Motor neuron (in vitro differentiated cells): ENCODE measurements around the gene ASIC2. TPM values are rescaled to one million over a fixed set of nuclear protein-coding genes. Genes with fewer than 3 reads are reported as not detected.
"Not testable (repeated sequence)": the region's sequence is repeated elsewhere in the genome, so short reads cannot be mapped to it uniquely, and the experiment has no call there.

Source experiments
- ATAC-seq, 8 experiments: fragments of 200-7000 bp; cut with Tn5 transposase; replicated peaks in 6 of 8; 2 replicates each; pipeline ENCODE4 v1.8.0; 2021; ENCODE audit warnings: mild to moderate bottlenecking in 8 of 8, moderate library complexity in 8 of 8
- H3K27ac ChIP-seq, 2 donors: fragments of 250-450 bp; sonication (Bioruptor Pico); 2 replicates each; pipeline ENCODE4 v1.9.0; 2021; ENCODE audit warnings: antibody characterized with exemption in 2 of 2, mild to moderate bottlenecking in 2 of 2, moderate library complexity in 1 of 2
- H3K4me1 ChIP-seq, 2 donors: fragments of 250-450 bp; sonication (Bioruptor Pico); replicated peaks in 1 of 2; 2 replicates each; pipeline ENCODE4 v1.6.1; 2021; ENCODE audit warnings: antibody characterized with exemption in 2 of 2, mild to moderate bottlenecking in 2 of 2, moderate library complexity in 1 of 2
- H3K4me3 ChIP-seq, 5 donors: fragments of 250-450 bp; sonication (Bioruptor Pico); 2 replicates each; pipeline ENCODE4 v1.9.0; 2021; ENCODE audit warnings: antibody characterized with exemption in 5 of 5, mild to moderate bottlenecking in 5 of 5, moderate library complexity in 4 of 5
- WGBS, 10 experiments: fragments of 450-650 bp; shearing (Covaris generic); methylation state at CpG; one replicate each; pipeline ENCODE4 v1.0.0; 2022; 5-methylcytosine and 5-hydroxymethylcytosine counted together
- in situ Hi-C, 9 experiments: fragments of 400-800 bp; cut with MboI; loops; one replicate each; pipeline ENCODE4 v1.15.0; 2021; ENCODE audit warnings: low sequenced_read_pairs in 9 of 9, low pct_unique_long_range_greater_than_20kb in 2 of 9; ENCODE audit not compliant: unreplicated experiment in 9 of 9
- total RNA-seq, 8 experiments: library from RNA; unstranded; fragments of 300-600 nt; gene quantifications; 2 replicates each; pipeline versions ENCODE4 v1.2.3 to v1.2.4, GENCODE V29; 2022

ASIC2 gene
- total RNA-seq, 8 experiments from 2014 or later, result 0.66 to 8.2 (median 1.8) TPM

- Histone ChIP-seq H3K4me1 (no peaks in the 10 kb centered on the region), H3K4me3 (no peak overlapping the region), H3K27ac (no peak overlapping the region)
- in situ Hi-C loops, result no loop called here
- 34 to 100% (median 78%) methylated on average over 2 to 6 of the region's 6 CpGs for WGBS, 10 experiments
- no peak for ATAC-seq
Observed at GRCh38 chr17:33002246-33002645, 290.8 kb downstream of the ASIC2 start.

- H3K4me1 ChIP-seq, result no peaks in the 10 kb centered on the region
- no peak overlapping the region for H3K27ac ChIP-seq
- WGBS, 10 experiments, result 17 to 95% (median 77%) methylated on average over 3 to 7 of the region's 7 CpGs; no CpG with 5 or more reads in 6 of the 10 experiments
- peak; percentile 49 to 85 (median 74) for ATAC-seq
- in situ Hi-C loops, result no loop called here
- H3K4me3 ChIP-seq, result no peak overlapping the region
Observed at GRCh38 chr17:32998887-32999228, 294.2 kb downstream of the ASIC2 start.

GRCh38 chr17:32998111-32998886 is 294.8 kb downstream of the ASIC2 start:
- no peaks in the 10 kb centered on the region for H3K4me1 ChIP-seq
- in situ Hi-C loops, result no loop called here
- H3K27ac ChIP-seq, result no peak overlapping the region
- 0 to 4% (median 1%) methylated on average over 1 to 10 of the region's 18 CpGs; no CpG with 5 or more reads in 2 of the 10 experiments for WGBS, 10 experiments
- ATAC-seq, result peak; percentile 90 to 97 (median 94)
- peak overlapping the region in 1 of 5 donors; percentile 14 for H3K4me3 ChIP-seq

GRCh38 chr17:32995416-32996045 is 297.6 kb downstream of the ASIC2 start:
- no peak for ATAC-seq
- WGBS, 10 experiments, result 37 to 100% (median 75%) methylated on average over 1 to 10 of the region's 14 CpGs; no CpG with 5 or more reads in 2 of the 10 experiments
- Histone ChIP-seq H3K27ac (no peak overlapping the region), H3K4me3 (no peak overlapping the region), H3K4me1 (no peaks in the 10 kb centered on the region)
- in situ Hi-C loops, result no loop called here

GRCh38 chr17:32993977-32994376 is 299.1 kb downstream of the ASIC2 start:
- Histone ChIP-seq H3K4me1 (no peaks in the 10 kb centered on the region), H3K27ac (no peak overlapping the region), H3K4me3 (no peak overlapping the region)
- 40 to 90% (median 80%) methylated on average over 1 to 9 of the region's 9 CpGs; no CpG with 5 or more reads in 1 of the 10 experiments for WGBS, 10 experiments
- in situ Hi-C loops, result no loop called here
- no peak for ATAC-seq

GRCh38 chr17:32992321-32993033 is 300.6 kb downstream of the ASIC2 start:
- H3K4me3 ChIP-seq, result no peak overlapping the region
- H3K27ac ChIP-seq, result no peak overlapping the region
- no peak for ATAC-seq
- WGBS, 10 experiments, result 0 to 86% (median 66%) methylated on average over 1 to 6 of the region's 13 CpGs
- H3K4me1 ChIP-seq, result no peaks in the 10 kb centered on the region
- in situ Hi-C loops, result no loop called here

- in situ Hi-C loops, result no loop called here
- no peak for ATAC-seq
- no peak overlapping the region for H3K4me3 ChIP-seq
- H3K27ac ChIP-seq, result no peak overlapping the region
- WGBS, 10 experiments, result 17 to 50% (median 43%) methylated on average over 1 to 3 of the region's 3 CpGs; no CpG with 5 or more reads in 6 of the 10 experiments
- no peaks in the 10 kb centered on the region for H3K4me1 ChIP-seq
Observed at GRCh38 chr17:32988481-32989101, 304.5 kb downstream of the ASIC2 start.

GRCh38 chr17:32987868-32988267 is 305.2 kb downstream of the ASIC2 start:
- H3K4me1 ChIP-seq, in situ Hi-C loops, ATAC-seq, H3K4me3 ChIP-seq, H3K27ac ChIP-seq: not testable (repeated sequence)
- WGBS, 10 experiments, result 0 to 58% (median 40%) methylated on average over 1 to 2 of the region's 2 CpGs

GRCh38 chr17:32987453-32987805 is 305.7 kb downstream of the ASIC2 start:
- ATAC-seq, H3K27ac ChIP-seq, H3K4me1 ChIP-seq, in situ Hi-C loops, H3K4me3 ChIP-seq: not testable (repeated sequence)
- WGBS, 10 experiments, result 0% methylated on average over 1 of the region's 1 CpG; no CpG with 5 or more reads in 7 of the 10 experiments

GRCh38 chr17:32985050-32985756 is 307.9 kb downstream of the ASIC2 start:
- in situ Hi-C loops, result no loop called here
- no peaks in the 10 kb centered on the region for H3K4me1 ChIP-seq
- 0 to 83% (median 68%) methylated on average over 1 to 4 of the region's 4 CpGs; no CpG with 5 or more reads in 1 of the 10 experiments for WGBS, 10 experiments
- no peak overlapping the region for H3K4me3 ChIP-seq
- no peak overlapping the region for H3K27ac ChIP-seq
- no peak for ATAC-seq

- H3K4me1 ChIP-seq, H3K4me3 ChIP-seq, H3K27ac ChIP-seq, ATAC-seq, in situ Hi-C loops: not testable (repeated sequence)
- WGBS, 10 experiments, result 40 to 53% methylated on average over 1 to 3 of the region's 3 CpGs; no CpG with 5 or more reads in 8 of the 10 experiments
Observed at GRCh38 chr17:32981611-32982010, 311.5 kb downstream of the ASIC2 start.

- in situ Hi-C loops, result no loop called here
- H3K4me1 ChIP-seq, result no peaks in the 10 kb centered on the region
- ATAC-seq, result no peak
- no peak overlapping the region for H3K4me3 ChIP-seq
- WGBS, 10 experiments, result 0 to 69% (median 31%) methylated on average over 1 to 2 of the region's 2 CpGs; no CpG with 5 or more reads in 4 of the 10 experiments
- no peak overlapping the region for H3K27ac ChIP-seq
Observed at GRCh38 chr17:32980230-32980629, 312.9 kb downstream of the ASIC2 start.
